EH (cell line): Measurements from ENCODE around the gene SLC36A1.
"Not testable (repeated sequence)": the region's sequence is repeated elsewhere in the genome, so short reads cannot be mapped to it uniquely, and the experiment has no call there.

Experiments
- DNase-seq: peaks from one replicate; pipeline ENCODE4 v3.0.0-alpha.2; 2015; ENCODE audit warnings: low read depth

SLC36A1 gene

DNA sequence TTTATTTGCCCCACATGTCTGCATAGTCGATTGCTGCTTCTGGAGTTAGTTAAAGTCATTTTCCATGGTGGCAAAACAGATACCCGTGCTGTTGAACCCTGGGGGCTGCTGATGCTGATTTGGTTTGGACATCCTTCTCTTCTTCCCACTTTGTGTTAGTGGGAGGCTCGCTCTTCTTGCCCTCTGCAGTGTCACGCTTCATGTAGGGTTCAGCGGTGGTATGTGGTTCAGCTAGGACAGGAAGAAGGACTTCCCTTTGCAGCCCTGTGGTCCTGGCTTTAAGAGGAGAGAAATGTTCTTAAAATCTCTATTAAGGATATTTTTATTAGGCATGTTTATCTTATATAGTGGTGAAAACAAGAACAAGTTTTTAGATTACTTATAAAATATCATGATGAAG is 36.2 kb downstream of the SLC36A1 start:
- no peak for DNase-seq

DNA sequence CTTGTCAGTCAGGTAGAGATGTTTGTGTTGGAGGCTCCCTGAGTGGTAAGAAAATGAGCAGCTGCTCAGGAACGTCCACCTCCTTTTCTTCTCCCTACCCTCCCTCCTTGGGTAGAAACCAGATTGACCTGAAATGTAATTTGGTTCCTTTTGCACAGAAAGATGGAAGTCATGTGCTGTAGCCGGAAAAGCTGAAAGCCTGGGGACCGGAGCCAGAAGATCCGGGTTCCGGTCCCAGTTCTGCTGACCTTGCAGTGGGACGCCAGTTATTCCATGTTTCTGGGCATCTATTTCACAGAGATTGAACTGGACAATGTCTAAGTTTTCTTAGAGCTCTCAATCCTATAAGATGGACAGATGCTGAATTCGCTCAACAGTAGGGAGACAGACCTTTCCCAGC is 40.1 kb downstream of the SLC36A1 start:
- DNase-seq, result no peak

DNA sequence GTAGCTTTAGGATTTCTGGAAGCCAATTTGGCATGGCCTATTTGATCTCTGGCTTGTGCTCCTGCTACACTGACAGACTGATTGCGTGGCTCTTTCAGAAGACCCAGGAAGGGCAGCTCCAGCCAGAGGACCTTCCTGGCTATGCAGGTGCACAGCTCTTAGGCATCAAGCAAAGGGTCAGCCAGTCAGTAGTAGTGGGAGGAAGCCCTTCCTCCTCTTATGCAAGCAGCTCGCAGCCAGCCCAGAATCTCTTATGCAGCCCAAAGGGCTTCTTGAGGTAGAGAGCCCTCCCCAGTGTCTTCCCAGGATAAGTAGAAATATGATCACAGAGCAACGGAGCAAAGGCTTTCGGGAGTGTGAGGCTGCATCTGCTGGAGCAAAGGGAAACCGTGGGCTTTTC is 43.2 kb downstream of the SLC36A1 start:
- no peak for DNase-seq

DNA sequence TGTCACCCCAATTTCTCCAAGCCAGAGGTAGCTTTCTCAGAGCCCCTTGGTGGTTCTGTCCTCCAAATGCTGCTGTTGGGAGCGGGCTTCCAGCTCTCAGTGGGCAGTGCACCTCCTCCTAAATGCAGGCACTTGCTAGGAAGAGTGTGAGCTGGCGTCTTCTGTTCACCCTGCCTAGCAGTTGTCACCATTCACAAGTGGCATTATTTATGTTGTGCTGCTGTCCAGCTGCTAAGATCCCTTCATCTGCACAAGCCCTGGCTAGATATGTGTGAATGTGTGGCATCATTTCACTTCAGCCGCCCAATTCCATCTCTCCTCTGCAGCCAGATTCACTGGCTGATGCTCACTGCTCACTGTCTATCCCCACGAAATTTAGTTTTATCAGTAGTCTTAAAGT is 43.7 kb downstream of the SLC36A1 start:
- no peak for DNase-seq

DNA sequence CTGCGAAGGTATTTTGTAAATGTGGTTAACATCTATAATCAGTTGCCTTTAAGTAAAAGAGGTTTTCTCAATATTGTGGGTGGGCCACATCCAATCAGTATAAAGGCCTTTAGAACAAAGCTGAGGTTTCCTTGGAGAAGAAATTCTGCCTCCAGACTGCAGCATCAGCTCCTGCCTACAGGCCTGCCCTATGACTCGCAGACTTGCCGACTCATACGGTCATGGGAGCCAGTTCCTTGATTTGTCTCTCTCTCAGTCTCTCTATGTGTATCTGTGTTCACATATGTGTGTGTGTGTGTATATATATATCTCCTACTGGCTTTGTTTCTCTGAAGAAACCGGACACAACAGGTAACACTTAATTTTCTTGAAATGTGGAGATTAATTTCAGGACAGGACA is 45.3 kb downstream of the SLC36A1 start:
- peak; percentile 57 for DNase-seq

DNA sequence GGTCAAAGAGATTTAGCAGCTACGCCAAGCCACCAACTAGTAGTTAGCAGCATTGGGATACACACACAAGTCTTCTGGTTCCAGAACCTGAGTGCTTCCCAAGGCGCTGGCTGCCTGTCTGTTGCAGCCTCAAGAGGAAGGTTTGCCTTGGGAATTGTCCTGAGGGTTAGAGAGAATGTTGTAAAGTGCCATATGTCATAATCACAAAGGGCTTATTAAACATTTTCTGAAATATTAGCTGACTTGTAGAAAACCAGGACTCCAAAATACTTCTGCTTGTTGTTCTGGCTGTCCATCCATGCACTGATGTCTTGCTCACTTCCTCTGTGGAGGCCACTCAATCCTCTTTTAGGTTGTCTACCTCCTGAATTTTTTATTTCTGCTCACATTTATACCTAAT is 46.3 kb downstream of the SLC36A1 start:
- no peak for DNase-seq

DNA sequence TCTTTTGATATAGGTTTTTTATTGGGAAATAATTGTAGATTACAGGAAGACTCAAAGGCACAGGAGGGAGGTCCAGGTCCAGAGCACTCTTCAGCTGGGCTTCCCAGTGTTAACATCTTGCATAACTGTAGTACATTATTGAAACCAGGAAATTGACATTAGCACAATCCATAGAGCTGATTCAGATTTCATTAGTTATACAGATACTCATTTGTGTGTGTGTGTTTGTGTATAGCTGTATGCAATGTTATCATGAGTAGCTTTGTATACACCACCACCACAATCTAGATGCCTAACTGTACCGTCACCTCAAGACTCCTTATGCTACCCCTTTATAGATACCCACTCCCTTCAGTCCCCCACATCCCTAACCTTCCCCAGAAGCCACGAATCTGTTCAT is 47.9 kb downstream of the SLC36A1 start:
- no peak for DNase-seq

DNA sequence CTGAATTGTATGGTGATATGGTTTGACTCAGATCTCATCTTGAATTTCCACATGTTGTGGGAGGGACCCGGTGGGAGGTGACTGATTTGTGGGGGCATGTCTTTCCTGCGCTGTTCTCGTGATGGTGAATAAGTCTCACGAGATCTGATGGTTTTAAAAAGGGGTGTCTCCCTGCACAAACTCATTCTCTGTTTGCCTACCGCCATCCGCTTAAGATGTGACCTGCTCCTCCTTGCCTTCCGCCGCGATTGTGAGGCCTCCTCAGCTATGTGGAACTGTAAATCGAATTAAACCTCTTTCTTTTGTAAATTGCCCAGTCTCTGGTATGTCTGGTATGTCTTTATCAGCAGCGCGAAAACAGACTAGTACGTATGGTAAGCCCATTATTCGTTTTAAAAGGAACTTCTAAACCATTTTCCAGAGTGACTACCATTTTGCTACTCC is 48.7 kb downstream of the SLC36A1 start:
- no peak for DNase-seq

DNA sequence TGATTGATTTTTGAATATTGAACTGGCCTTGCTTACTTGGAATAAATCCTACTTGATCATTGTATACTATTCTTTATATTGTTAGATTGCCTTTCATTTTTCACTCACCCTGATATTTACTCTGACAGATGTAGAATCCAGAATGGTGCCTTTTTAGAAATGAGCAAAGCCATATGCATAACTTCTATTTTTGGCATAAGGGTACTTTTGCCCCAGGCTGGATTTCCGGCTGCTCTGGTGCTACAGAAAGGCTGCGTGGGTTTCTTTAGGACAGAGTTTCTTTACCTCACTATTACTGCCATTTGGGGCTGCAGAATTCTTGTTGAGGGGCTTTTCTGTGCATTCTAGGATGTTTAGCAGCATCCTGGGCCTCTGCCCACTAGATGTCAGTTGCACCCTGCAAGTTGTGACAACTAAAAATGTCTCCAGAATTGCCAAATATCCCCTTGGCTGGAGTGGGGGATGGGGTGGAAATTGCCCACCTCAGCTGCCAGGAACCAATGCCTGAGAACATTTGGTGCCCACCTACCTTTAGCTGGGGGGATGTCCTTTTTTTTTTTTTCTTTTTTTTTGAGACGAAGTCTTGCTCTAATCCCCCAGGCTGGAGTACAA is 50.1 kb downstream of the SLC36A1 start:
- no peak for DNase-seq

DNA sequence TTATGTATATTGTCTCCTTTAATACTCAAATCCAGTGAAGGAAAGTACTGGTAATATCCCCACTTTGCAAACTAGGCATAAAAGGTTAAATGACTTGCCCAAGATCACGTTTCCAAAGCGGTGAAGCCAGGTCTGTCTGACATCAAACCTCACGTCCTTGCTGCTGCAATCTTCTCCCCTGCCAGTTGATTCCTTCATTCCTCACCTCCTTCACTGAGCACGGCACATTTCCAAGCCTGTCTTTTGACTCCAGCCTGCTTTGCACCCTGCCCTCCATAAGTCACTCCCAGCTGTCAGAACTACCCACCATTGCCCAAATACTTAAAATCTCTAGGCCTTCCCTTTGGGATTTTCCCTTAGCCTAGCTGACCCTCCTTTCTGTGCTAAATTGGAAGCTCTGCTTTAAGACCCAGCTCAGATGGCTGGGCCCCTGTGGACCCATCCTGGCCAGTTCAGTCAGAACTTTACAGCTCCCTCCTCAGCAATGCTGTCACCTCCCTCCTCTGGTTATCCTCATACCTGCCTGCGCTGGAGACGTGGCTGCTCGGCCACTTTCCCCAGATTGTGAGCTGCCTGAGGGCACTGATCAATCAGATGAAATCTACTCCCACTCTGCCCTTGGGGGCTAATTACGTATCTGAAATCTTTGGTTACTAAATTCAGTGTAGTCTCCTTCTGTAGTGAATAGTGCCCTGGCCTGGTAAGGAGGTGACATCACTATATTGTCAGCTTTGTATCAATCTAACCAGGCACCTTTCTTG is 51.2 kb downstream of the SLC36A1 start:
- DNase-seq, result no peak

DNA sequence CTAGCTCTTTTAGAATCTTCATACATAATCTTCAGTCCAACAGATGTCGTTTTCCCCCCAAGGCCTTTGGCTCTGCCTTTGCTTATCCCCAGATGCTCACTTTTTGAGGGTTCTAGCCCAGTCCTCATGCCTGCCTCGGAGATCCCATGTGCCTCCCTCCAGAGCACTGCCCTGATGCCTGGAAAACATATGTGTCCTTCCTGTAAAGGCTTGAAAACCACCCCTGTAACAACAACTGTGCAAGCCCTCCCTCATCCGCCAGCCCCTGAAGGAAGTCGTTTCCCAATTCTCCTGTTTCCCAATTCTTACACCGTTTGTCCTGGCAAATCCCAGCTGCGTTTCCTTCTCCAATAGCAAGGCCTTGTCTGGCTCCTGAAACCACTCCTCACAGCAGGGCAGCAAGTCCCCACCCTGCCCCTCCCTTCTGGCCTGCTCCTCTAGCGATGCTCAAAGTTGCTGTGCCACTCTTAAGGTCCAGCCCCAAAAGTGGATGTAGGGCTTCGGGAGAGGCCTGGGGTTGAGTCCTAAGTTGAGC is 52.2 kb downstream of the SLC36A1 start:
- no peak for DNase-seq

DNA sequence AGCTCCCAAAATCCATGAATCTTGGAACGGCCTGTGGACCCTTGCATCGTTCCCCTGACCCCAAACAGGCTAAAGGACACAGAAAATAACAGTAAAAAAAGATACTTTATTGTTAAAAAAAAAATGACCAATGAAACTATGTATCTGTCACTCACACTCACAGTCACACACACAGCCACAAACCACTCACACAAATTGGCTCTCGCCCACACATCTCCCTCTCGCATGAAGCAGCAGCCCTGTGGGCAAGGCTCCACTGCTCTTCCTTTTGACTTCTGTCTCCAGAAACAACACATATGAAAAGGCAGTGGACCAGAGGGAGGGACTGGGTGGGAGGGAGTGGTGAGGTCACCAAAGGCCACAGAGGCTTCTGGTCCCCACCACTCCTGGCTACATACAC is 56.6 kb downstream of the SLC36A1 start:
- no peak for DNase-seq

DNA sequence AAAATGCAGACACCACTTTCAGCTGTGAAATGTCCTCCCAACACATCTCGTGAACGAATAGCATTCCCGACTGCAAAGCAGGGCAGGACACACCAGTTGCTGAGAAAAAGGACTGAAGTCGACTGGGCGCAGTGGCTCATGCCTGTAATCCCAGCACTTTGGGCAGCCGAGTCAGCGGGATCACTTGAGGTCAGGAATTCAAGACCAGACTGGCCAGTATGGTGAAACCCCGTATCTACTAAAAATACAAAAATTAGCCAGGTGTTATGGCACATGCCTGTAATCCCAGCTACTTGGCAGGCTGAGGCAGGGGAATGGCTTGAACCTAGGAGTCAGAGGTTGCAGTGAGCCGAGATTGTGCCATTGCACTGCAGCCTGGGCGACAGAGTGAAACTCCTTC is 60.9 kb downstream of the SLC36A1 start:
- not testable (repeated sequence) for DNase-seq

DNA sequence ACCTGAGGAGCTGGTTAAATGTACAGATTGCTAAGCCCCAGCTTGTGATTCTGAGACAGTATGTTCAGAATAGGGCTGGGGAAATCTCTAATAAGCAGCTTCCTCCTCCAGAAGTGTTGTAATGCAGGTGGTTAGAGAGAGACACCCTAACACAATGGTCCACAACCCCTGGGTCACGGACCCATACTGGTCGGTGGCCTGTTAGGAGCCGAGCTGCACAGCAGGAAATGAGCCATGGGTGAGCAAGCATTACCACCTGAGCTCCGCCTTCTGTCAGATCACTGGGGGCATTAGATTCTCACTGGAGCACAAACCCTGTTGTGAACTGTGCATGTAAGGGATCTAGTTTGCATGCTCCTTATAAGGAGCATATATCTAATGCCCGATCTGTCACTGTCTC is 61.8 kb downstream of the SLC36A1 start:
- no peak for DNase-seq

DNA sequence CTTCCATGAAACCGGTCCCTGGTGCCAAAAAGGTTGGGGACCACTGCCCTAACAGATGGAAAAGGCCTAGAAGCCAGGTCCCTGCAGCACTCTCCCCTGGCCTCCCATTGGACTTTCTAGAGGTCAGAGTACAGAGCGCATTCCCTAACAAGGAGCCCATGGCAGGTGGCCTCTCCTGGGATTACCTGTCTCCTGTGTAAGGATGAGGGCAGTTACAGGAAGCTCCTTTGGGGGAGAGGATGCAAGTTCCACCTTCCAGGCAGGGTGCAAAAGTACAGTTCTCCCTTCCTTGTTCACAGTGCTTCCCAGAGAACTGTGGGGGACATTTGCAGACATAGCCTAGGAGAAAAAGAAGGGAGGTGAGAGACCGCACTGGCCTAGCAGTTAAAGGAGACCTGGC is 62.4 kb downstream of the SLC36A1 start:
- DNase-seq, result no peak

DNA sequence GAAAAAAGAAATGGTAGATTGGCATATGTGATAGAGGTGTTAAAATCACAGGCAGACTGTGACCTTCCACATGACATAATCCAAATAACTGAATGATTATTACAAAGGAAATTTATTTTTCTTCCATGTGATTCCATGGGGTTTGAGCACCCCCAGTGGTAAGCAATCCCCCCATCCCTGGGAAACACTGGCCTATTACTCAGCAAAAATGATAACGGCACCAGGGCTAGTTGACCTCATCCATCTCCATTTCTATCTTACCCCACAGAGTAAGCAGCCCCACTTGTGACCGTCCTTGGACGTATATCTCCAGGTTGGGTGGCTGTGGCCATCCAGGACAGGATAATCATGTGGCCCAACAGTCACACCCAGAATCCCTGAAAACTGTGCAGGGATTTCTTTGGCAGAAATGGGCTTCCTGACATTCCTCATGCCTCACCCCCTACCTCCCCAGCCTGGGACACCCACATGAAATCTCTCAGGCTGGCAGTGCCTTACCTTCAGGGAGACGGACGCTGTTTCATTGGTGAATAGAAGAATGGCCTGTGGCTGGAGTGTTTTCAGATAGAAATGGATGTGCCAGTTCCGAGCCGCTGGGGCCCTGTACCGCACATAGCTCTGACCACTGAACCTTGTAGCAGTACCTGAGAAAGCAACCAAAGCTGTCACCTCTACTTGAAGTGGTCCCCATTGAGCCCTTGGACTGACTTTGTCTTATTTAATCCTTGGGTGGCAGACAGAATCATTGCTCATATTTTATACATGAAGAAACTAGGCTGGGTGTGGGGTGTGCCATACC is 69.9 kb downstream of the SLC36A1 start:
- DNase-seq, result no peak

DNA sequence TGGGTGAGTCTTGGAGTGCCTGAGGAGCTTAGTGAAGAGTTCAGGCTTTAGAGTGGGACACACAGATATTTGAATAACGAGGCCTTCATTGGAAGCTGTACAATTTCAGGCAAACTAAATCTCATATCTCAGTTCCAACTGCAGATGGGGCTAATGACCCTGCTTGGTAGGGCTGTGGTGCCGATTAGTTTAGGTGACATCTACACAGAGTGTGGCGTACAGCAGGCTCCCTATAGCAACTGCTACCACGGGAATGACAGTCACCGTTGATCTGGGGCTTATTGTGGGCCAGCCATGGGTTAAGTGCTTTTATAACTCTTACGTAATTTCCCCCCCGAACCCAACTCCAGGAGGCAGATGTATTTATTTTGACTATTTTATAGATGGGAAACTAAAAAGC is 72.9 kb downstream of the SLC36A1 start:
- DNase-seq, result peak; percentile 10

DNA sequence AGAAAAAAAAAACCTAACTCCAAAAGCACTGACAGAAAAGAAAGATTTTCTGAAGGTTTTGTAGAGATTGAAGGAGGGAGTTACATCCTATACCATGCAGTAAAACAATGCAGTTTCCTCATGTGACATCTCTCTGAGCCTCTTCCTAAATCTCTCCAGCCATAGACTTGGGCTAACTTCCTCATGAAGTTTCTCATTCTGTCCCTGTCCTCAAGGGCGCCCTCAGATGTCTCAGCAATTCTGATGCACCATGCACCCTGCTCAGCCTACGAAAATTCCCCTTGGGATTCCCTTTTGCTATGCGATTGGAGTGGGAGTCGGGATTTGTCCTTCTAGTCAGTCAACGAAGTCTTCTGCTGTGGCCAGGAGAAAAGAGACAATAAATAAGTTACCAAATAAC is 74.8 kb downstream of the SLC36A1 start:
- no peak for DNase-seq

DNA sequence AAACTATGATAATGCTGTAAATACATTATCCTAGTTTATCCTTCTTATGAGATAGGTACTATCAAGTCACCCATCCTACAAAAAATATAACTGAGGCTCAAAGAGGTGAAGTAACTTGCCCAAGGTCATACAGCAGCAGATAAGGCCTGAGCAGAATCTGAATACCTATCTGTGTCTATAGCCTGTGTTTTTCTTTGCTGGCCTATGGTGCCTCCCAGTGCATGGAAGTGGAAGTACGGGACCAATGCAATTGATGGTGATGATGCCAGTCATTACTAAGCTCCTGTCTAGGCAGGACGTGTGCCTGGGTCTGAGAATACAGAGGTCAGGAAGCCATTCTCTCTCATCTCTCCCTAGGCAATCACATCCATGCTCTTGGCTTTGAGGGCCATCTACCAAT is 75.9 kb downstream of the SLC36A1 start:
- peak; percentile 60 for DNase-seq

DNA sequence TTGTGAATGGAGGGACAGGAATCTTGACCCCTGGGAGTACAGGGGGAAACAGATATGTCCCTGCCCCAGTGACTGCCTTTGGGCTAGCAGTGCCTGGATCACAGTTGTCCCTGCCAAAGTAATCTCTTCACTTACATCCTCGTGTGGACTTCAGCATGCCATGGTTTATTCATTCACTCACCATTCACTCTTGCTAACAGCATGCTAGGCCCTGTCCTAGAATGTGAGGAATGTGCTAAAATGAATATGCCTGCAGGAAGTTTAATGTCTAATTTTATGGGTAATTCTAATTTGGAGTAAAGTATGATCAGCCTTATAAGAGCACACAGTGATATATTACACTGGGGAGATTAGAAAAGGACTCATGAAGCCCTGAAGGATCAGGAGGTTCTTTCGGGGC is 80.8 kb downstream of the SLC36A1 start:
- DNase-seq, result peak; percentile 32

DNA sequence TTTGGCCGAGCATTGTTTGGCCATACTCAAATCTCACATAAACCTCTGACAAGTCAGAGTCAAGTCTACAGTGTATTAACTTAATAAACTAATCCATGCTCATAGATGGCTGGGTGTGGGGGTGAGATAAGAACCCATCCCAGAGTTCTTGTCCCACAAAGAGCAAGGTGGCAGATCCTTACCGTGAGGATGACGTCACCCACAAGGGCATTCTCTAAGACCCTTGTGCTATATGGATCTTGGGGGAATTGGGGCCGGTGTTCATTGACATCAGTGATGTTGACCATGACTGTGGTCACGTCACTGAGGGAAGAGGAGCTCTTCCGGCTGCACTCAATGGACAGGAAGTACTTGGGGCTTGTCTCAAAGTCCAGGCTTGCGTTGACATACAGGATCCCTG is 81.6 kb downstream of the SLC36A1 start:
- no peak for DNase-seq

DNA sequence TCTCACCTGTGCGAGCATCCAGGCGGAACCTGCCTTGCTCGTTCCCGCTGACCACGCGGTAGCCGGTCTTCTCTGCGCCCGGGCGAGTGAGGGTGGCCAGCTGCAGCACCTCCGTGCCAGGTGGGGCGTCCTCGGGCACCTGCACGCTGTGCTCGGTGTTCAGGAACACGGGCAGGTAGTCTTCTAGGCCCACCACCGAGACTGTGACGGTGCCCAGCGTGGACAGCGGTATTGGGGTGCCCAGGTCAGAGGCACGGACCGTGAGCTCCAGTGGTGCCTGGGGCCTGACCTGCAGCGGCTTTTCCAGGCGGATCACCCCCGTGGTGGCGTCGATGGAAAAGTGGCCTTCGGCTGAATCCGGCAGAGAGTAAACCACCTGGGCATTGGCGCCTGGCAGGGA is 84.2 kb downstream of the SLC36A1 start:
- no peak for DNase-seq

DNA sequence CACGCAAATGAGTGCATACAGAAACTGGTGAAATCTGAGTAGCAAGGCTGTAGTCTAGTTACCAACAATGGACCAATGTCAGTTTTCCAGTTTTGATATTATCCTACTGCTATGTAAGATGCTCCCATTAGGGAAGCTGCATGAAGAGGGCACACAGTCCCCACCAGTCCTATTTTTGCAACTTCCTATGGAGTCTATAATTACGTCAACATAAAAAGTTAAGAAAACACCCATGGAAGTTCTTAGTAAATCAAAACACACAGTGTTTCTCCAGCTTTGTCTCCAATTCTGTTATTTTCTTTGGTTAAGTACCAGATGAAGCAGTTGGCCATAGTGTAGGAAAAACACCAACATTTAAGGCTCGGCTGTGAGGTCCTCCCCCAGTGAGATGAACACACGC is 85.0 kb downstream of the SLC36A1 start:
- DNase-seq, result no peak
